ENCODE results near the gene NRGN.

- TF ChIP-seq CTCF (IDR thresholded peaks at IDR 0.05): peak in 4 of 7 experiments; percentile 37 to 64 (median 54)
- TF ChIP-seq EP300 (IDR thresholded peaks at IDR 0.05): no peak
Observed at GRCh38 chr11:124746621-124747243, 7.0 kb downstream of the NRGN start.

All from stomach (tissue), 4 donors.